Esophagus (tissue), 2 donors: ENCODE results near the gene WDR20. TPM values are rescaled to one million over a fixed set of nuclear protein-coding genes. Genes with fewer than 3 reads are reported as not detected.
A peak's percentile ranks its signal among the peaks of the same experiment; 100 is the strongest.
"Not testable (repeated sequence)": the region's sequence is repeated elsewhere in the genome, so short reads cannot be mapped to it uniquely, and the experiment has no call there.

ENCODE experiments used
- H3K27ac ChIP-seq, 2 donors: one replicate each; pipeline ENCODE4 v1.5.1; 2013; ENCODE audit warnings: low read depth in 2 of 2, mild to moderate bottlenecking in 2 of 2, inconsistent platforms in 1 of 2, low read length in 1 of 2, moderate library complexity in 1 of 2
- H3K27me3 ChIP-seq, 2 donors: one replicate each; pipeline ENCODE4 v1.6.1; 2013; ENCODE audit warnings: low read length in 2 of 2, control low read depth in 1 of 2, mild to moderate bottlenecking in 1 of 2; ENCODE audit not compliant: insufficient read depth in 2 of 2, control insufficient read depth in 1 of 2
- H3K36me3 ChIP-seq, 2 donors: one replicate each; pipeline ENCODE4 v1.6.1; 2013; ENCODE audit warnings: low read length in 1 of 2; ENCODE audit not compliant: control insufficient read depth in 2 of 2, insufficient read depth in 2 of 2
- H3K4me1 ChIP-seq, 2 donors: one replicate each; pipeline ENCODE4 v1.6.1; 2013; ENCODE audit warnings: low read length in 1 of 2; ENCODE audit not compliant: control insufficient read depth in 2 of 2, insufficient read depth in 2 of 2
- H3K4me3 ChIP-seq, 2 donors: one replicate each; pipeline ENCODE4 v1.5.1; 2013; ENCODE audit warnings: low read length in 2 of 2, mild to moderate bottlenecking in 2 of 2, low read depth in 1 of 2, moderate library complexity in 1 of 2
- H3K9me3 ChIP-seq, 2 donors: one replicate each; pipeline ENCODE4 v1.6.1; 2013; ENCODE audit warnings: mild to moderate bottlenecking in 2 of 2, low read depth in 1 of 2, low read length in 1 of 2, moderate library complexity in 1 of 2; ENCODE audit not compliant: control insufficient read depth in 2 of 2, insufficient read depth in 1 of 2
- WGBS, 2 donors: extraction: QIAGEN DNeasy Blood & Tissue Kit; methylation state at CpG; one replicate each; pipeline ENCODE4 v1.1.7; 2013; 5-methylcytosine and 5-hydroxymethylcytosine counted together
- polyA plus RNA-seq, 2 donors: library from polyadenylated mRNA; stranded (reverse); fragments of 200-250 nt; gene quantifications; one replicate each; pipeline ENCODE4 v1.2.3, GENCODE V29; 2013
- donor health status: healthy with polysubstance abuse.
- donor health status: Bipolar disorder and iron deficiency.

The WDR20 gene
- polyA plus RNA-seq, 2 donors: 12.8 to 13.1 TPM

DNA sequence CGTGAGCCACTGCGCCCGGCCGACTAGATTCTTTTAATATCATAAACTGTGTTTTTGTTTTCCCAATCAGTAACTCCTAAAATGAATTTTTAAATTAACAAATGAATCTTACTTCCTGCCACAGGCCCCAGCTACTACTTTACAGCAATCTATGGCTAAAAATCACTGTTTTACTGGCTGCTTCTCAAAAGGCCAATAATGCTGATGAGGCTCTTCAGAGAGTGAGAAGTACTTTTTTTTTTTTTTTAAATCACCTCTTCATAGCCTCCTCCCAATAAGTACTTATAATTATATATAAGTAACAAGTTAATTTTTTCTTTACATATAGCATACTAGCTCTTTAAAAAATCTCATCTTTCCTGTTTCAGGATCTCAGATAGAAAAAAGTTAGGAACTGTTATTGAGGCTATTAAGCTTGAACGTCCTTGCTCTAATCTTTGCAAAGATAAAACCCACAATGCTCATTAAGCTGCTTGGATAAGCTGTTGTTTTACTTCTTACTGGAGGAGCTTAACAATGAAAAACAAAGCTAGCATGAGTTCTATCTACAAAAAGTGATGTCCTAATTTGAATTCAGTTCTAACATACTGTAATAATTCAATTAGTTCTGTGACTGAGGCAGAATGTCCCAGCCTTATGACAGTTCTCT lies 12.8 kb upstream of the WDR20 start:
- H3K4me1 ChIP-seq: no peaks in the 10 kb centered on the region
- no peaks in the 10 kb centered on the region for H3K36me3 ChIP-seq
- H3K27ac ChIP-seq: no peak overlapping the region
- no peak overlapping the region for H3K4me3 ChIP-seq
- 82 to 85% methylated on average over 5 of the region's 5 CpGs for whole genome bisulfite sequencing, 2 donors
- no peaks in the 10 kb centered on the region for H3K27me3 ChIP-seq
- no peaks in the 10 kb centered on the region for H3K9me3 ChIP-seq

DNA sequence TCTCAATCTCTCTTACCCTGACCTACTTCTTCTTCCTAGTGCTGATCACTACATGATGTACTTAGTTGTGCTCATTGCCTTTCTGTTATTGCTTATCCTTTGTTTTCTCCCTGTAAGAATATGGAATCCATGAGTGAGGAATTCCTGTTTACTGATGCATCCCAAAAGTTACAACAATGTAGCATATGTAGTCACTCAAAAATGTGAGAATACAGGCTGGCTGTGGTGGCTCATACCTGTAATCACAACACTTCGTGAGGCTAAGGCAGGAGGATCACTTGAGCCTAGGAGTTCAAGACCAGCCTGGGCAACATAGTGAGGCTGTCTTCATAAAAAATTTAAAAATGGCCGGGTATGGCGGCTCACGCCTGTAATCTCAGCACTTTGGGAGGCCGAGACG lies 8.0 kb upstream of the WDR20 start:
- Histone ChIP-seq H3K4me3 (no peak overlapping the region), H3K36me3 (no peaks in the 10 kb centered on the region), H3K4me1 (no peaks in the 10 kb centered on the region), H3K9me3 (no peaks in the 10 kb centered on the region), H3K27ac (no peak overlapping the region), H3K27me3 (no peaks in the 10 kb centered on the region)
- 81% methylated on average over 6 of the region's 6 CpGs for WGBS, 2 donors

DNA sequence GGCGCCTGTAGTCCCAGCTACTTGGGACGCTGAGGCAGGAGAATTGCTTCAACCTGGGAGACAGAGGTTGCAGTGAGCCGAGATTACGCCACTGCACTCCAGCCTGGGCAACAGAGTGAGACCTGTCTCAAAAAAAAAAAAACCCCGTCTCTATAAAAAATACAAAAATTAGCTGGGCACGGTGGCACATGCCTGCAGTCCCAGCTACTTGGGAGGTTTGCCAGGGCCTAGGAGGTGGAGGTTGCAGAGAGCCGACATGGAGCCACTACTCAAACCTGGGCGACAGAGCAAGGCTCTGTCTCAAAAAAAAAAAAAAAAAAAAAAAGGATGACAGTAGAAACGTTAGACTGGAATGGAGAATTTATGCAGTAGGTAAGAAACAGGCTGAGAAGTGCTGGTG lies 5.7 kb upstream of the WDR20 start:
- H3K4me1 ChIP-seq, H3K27me3 ChIP-seq: not testable (repeated sequence)
- 88 to 90% methylated on average over 9 of the region's 9 CpGs for WGBS, 2 donors

DNA sequence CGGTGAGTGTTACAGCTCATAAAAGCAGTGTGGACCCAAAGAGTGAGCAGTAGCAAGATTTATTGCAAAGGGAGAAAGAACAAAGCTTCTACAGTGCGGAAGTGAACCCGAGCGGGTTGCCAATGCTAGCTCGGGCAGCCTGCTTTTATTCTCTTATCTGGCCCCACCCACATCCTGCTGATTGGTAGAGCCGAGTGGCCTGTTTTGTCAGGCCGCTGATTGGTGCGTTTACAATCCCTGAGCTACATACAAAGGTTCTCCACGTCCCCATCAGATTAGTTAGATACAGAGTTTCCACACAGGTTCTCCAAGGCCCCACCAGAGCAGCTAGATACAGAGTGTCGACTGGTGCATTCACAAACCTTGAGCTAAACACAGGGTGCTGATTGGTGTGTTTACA lies 5.0 kb upstream of the WDR20 start:
- not testable (repeated sequence) for H3K9me3 ChIP-seq, H3K4me3 ChIP-seq, H3K27me3 ChIP-seq, H3K27ac ChIP-seq, H3K36me3 ChIP-seq, H3K4me1 ChIP-seq
- 88 to 93% methylated on average over 10 of the region's 10 CpGs for WGBS, 2 donors

More for the DNA sequence above, 5.7 kb upstream of the WDR20 start:
- not testable (repeated sequence) for H3K9me3 ChIP-seq, H3K27ac ChIP-seq, H3K4me3 ChIP-seq, H3K36me3 ChIP-seq

DNA sequence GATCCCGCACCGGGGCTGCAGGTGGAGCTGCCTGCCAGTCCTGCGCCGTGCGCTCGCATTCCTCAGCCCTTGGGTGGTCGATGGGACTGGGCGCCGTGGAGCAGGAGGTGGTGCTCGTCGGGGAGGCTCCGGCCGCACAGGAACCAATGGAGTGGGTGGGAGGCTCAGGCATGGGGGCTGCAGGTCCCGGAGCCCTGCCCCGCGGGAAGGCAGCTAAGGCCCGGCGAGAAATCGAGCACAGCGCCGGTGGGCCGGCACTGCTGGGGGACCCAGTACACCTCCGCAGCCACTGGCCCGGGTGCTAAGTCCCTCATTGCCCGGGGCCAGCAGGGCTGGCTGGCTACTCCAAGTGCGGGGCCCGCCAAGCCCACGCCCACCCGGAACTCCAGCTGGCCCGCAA lies 4.2 kb upstream of the WDR20 start:
- H3K27ac ChIP-seq, H3K36me3 ChIP-seq, H3K9me3 ChIP-seq, H3K4me3 ChIP-seq, H3K4me1 ChIP-seq, H3K27me3 ChIP-seq: not testable (repeated sequence)
- WGBS, 2 donors: 96 to 98% methylated on average over 23 to 30 of the region's 30 CpGs

DNA sequence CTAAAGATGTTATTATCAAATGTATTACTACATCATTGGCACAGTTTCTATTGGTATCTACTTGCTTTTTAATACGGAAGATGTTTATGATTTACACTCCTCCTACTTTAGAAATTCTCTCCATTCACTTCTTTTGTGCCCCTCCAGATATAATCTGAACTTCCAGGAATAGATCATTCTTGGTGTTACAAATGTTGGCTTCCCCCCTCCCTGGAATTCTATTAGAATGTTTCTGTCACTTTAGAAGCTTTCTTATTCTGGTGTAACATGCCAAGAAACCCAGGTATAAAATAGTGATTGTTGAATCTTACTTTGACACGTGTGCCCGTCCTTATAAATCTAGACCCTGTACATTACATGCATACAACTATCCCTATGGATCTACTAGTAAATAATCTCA lies 1.2 kb upstream of the WDR20 start:
- WGBS, 2 donors: 10 to 13% methylated on average over 3 of the region's 3 CpGs

DNA sequence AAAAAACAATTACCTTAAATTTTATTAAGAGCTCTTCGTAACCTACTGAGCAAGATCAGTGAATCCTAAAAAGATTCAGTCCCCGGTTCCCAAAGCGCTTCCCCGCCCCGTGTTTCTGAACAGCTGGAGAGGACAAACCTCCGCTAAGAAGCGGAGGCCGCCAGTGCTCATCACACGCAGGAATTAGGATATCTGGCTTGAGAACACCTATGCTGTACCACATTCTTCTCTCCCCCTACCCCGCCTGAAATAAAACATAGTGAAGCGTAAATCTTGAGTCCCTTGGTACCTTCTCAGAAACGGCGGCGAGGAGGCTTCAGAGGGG lies 774 bp upstream of the WDR20 start:
- Histone ChIP-seq H3K27ac (peak overlapping the region; percentile 61 to 75), H3K4me3 (peak overlapping the region; percentile 98 to 100), H3K36me3 (no peaks in the 10 kb centered on the region), H3K4me1 (no peaks in the 10 kb centered on the region), H3K9me3 (no peaks in the 10 kb centered on the region), H3K27me3 (no peaks in the 10 kb centered on the region)
- 2 to 3% methylated on average over 14 of the region's 14 CpGs for WGBS, 2 donors

More for the DNA sequence above, 1.2 kb upstream of the WDR20 start:
- no peak overlapping the region for H3K27ac ChIP-seq
- peak overlapping the region in 1 of 2 donors; percentile 98 for H3K4me3 ChIP-seq
- H3K9me3 ChIP-seq: no peaks in the 10 kb centered on the region
- H3K4me1 ChIP-seq: no peaks in the 10 kb centered on the region
- no peaks in the 10 kb centered on the region for H3K36me3 ChIP-seq
- no peaks in the 10 kb centered on the region for H3K27me3 ChIP-seq

DNA sequence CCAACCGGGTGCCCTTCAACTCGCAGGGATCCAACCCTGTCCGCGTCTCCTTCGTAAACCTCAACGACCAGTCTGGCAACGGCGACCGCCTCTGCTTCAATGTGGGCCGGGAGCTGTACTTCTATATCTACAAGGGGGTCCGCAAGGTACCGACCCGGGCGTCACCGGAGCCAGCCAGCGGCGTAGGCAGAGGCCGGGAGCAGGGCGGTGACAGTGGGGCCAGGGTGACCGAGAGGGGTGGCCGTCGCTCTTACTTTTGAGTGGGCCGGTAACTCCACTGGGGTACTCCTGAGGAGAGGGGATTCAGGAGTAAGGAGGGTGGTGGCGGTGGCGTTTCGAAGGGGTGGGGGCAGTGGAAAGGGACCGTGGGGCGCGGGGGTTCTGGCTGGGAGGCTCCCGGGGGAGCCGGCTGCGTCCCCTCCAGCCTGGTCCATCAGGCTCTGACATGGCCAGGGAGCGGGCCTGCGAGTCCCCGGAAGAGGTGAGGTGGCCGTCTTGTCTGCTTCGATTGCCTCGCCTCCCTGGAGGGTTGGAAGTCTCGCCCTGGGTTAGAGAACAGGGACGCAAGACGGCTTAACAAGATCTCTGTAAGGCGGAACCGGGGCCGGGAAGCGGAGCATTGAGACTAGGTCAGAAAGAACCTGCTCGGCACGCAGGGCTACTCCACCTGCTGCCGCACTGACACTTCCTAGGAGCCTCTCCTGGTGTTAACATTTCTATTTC lies 491 bp downstream of the WDR20 start:
- Histone ChIP-seq H3K36me3 (no peaks in the 10 kb centered on the region), H3K27ac (peak overlapping the region; percentile 84 to 96), H3K4me1 (no peaks in the 10 kb centered on the region), H3K27me3 (no peaks in the 10 kb centered on the region), H3K4me3 (peak overlapping the region; percentile 98 to 100), H3K9me3 (no peaks in the 10 kb centered on the region)
- WGBS, 2 donors: 1% methylated on average over 48 of the region's 48 CpGs

DNA sequence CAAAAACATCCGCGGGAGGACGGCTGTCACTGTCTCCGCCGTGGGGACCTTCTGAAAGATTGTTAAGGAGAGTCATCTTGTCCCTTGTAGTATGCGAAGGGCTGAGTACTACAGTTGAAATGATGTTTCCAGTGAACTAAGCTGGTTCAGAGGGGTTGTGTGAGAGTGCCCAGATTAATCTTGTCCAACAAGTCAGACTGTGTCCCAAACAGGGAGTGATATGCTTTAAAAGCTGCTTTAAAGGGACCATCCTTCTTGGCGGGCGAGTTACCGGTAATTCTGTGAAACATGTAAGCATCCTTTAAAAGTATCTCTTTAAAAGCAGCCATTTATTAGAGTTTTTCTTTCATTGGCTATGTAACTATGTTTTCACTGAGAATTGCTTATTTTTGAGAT lies 1.1 kb downstream of the WDR20 start:
- WGBS, 2 donors: 7 to 10% methylated on average over 9 of the region's 9 CpGs
- Histone ChIP-seq H3K4me3 (peak overlapping the region; percentile 98 to 100), H3K9me3 (no peaks in the 10 kb centered on the region), H3K27me3 (no peaks in the 10 kb centered on the region), H3K36me3 (no peaks in the 10 kb centered on the region), H3K4me1 (peaks cover 0 to 3% of the 10 kb centered on the region in 2 donors), H3K27ac (peak overlapping the region; percentile 84 to 96)

DNA sequence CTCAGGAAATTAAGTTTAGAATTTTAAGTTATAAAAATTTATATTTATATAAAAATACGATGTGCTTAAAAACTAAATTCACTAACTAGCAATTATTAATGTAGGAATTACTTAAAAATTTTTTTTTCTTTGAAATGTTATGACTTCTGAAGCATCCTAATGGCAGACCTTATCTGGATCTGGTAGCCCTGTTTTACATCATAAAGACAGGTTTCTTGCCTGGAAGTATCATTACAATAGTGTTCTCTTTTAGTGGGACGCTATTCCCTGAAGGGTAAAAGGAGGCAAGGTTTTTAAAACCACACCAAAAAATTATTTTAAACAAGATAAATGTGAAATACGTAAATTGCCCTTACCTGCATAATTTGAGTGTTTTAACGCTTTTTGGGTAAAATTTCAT lies 2.1 kb downstream of the WDR20 start:
- Histone ChIP-seq H3K4me1 (peaks cover 0 to 3% of the 10 kb centered on the region in 2 donors), H3K27ac (no peak overlapping the region)
- WGBS, 2 donors: 86 to 88% methylated on average over 4 of the region's 4 CpGs

More for the DNA sequence above, 2.1 kb downstream of the WDR20 start:
- Histone ChIP-seq H3K27me3 (no peaks in the 10 kb centered on the region), H3K4me3 (no peak overlapping the region), H3K36me3 (no peaks in the 10 kb centered on the region), H3K9me3 (no peaks in the 10 kb centered on the region)
